GM15510 (cell line): ENCODE results near the gene MUC6.

ENCODE experiments used
- POLR2A ChIP-seq: IDR thresholded peaks from 3 replicates; pipeline ENCODE4 v1.6.1; 2011; ENCODE audit warnings: borderline replicate concordance; ENCODE audit not compliant: insufficient read length; ENCODE audit errors: extremely low read depth

Gene MUC6

GRCh38 chr11:1028616-1029015, 7.9 kb downstream of the MUC6 start:
- TF ChIP-seq POLR2A, result no peak

DNA sequence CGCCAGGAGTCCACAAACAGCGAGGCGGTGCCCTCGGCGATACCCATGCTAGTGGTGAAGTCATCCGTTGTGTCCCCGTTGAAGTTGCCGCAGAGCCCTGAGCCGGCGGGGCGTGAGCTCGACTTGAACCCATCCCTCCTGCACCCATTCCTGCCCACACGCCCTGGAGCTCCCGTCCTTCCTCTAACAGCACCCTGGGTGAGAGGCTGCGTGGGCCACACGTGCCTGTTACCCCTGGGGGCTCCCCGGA, 8.3 kb downstream of the MUC6 start:
- no peak for TF ChIP-seq POLR2A

DNA sequence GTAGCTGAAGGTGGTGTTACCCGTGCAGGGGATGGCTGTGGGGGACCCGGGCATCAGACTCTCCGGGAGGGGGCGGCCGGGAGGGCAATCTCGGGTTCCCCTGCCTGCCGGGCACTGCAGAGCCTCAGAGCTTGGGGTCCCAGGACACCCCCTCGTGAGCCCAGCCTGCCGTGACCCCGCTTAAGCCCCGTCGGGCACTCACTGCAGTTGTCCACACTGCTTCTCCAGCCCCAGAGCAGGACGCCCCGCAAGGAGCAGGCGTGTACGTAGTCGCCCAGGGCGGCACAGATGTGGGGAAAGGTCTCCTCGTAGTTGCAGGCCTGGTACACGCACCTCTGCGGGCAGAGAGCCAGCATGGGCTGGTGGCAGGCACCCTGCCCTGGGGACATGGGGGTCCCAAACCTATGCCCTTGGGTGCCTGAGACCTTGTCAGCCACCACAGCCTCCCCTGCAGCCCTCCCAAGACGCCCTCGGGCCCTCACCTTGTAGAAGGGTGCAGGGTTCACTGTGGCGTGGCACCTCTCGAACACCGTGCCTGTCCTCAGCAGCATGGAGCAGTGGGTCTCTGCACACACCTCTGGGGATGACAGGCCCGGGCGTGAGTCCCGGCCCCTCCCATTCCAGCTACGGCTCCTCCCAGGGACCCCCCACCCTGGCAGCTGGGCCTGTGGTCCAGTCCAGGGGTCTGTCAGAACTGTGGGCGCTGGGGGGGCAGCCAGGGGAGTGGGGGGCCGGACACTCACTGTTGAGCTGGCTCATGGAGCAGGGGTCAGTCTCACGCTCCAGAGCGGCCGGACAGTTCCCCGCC, 8.8 kb downstream of the MUC6 start:
- no peak for TF ChIP-seq POLR2A

DNA sequence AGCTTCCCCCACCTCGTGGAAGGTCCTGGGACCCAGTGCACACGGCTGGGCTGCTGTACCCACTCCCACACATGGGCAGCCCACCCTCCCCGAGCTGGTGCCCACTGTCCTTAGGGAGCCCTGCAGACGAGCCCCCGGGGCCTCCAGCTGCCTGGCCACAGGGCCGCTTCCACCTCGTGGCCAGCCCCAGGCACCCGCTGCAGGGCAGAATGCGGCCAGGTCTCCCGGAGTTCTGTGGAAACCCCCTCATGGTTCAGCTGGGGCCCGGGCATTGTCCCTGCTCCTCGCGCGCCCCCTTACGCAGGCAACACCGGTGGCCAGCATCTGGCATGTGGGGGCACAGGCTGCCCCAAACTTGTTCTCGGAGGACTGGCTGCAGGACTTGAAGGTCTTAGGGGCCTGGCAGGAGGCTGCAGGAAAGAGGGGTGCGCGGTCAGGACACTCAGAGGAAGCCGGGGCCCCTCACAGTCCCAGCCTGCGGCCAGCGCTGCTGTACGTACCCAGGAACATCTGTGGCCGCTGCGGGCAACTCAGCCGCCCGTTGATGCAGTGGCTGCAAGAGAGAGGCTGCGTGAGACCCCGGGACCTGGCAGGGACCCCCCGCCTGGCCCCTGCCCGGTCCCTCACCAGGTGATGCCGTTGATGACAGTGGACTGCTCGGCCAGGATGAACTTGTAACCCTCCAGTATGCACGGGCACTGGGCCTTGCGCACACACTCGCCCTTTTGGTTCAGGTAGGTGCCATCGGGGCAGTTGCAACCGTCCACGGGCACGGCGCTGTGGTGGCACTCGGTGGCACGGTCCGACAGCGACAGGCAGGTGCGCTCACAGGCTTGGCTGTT, 9.7 kb downstream of the MUC6 start:
- TF ChIP-seq POLR2A, result no peak

GRCh38 chr11:1026163-1026450, 10.4 kb downstream of the MUC6 start:
- TF ChIP-seq POLR2A, result no peak

- TF ChIP-seq POLR2A, result no peak
These were observed 10.9 kb downstream of the MUC6 start for GRCh38 chr11:1025410-1026162.

DNA sequence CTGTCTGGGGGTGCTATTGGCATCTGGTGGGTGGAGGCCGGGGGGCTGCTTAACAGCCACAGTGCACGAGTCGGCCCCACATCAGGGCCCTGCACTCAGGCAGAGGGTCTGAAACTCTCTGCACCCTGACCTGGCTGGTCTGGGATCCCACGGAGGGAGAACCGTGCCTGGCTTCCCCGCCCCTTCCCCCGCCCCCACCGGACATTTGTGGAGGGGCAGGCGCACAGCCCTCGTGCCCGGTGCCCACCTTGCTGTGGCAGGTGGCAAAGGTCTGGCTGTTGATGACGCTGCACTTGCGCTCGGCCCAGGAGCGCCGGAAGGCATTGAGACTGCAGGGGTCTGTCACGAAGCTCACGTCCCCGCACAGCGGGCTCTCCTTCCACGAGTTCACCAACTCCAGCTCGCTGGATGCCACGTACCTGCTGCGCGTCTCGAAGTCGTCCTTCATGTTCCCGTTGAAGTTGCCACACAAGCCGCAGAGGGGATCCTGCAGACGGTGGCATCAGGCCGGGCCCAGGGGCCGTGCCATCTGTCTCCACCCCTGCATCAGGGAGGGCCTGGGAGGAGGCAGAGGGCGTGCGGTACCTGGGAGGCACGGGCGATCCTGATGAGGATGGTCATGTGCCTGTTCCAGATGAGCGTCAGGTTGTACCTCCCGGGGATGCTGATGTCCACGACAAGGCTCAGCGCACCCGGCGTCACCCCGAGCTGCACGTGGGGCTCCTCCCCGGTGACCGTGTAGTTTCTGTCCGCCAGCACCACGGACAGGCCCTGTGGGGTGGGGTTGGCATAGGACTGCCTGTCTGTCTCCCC, 11.7 kb downstream of the MUC6 start:
- no peak for TF ChIP-seq POLR2A

- TF ChIP-seq POLR2A, result no peak
These were observed 12.5 kb downstream of the MUC6 start for GRCh38 chr11:1023811-1024596.

DNA sequence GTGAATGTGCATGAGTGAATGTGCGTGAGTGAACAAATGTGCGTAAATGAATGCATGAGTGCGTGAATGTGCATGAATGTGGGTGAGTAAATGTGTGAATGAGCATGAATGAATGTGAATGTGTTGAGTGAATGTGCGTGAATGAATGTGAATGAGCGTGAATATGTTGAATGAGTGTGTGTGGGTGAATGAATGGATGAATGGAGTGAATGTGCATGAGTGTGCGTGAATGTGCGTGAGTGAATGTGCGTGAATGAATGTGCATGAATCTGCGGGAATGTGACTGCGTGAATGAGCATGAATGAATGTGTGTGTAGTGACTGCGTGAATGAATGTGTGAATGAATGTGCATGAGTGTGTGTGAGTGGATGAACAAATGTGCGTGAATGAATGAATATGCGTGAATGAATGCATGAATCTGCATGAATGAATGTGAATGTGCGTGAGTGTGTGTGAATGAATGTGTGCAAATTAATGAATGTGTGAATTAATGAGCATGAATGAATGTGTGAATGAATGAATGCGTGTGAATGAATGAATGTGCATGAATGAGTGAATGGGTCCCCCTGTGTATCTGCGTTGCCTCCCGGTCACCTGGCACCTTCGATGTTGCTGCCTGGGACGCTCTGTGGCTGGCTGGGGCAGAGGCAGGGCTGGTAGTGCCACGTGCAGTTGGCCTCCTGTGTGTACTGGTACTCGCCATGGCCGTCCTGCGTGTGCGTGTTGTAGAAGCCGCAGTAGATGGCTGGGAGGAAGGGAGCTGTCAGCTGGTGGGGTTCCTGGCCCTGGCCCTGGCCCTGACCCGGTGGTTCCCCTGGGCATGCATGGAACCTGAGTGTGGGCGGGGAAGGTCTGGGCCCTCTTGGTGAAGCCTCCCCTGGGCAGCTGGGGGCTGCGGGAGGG, 13.4 kb downstream of the MUC6 start:
- no peak for TF ChIP-seq POLR2A

DNA sequence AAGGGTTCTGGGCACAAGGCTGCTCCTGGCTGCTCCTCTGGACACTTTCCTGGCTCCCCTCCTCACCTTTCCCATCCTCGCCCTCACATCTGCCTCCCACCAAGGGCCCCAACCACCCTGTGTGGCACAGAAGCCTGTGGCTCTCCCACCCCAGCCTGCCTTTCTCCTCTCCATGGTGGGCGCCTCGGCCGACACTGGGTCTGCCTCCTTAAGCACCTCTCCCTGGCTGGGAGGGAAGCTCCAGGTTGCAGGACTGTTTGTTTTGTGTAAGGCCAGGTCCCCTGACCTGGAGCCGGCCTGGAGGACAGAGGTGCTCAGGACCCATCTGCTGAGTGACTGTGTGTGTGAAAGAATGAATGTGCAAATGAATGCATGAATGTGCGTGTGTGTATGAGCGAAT, 14.1 kb downstream of the MUC6 start:
- TF ChIP-seq POLR2A, result no peak

- TF ChIP-seq POLR2A, result no peak
These were observed 16.2 kb downstream of the MUC6 start for GRCh38 chr11:1020211-1020905.

GRCh38 chr11:1019321-1019910, 17.1 kb downstream of the MUC6 start:
- no peak for TF ChIP-seq POLR2A
